Bronchial epithelial cell (primary cell): Measurements from ENCODE around the gene UXS1. TPM values are rescaled to one million over a fixed set of nuclear protein-coding genes. Genes with fewer than 3 reads are reported as not detected.

ENCODE experiments used
- DNase-seq: peaks from one replicate; pipeline ENCODE4 v3.0.0-alpha.2; 2010; ENCODE audit warnings: low read depth
- FAIRE-seq: peaks from 2 replicates; lab custom pipeline; 2011; peaks lifted over from hg19 to GRCh38; lab: Jason Lieb, UNC
- H3K27me3 ChIP-seq: 2 replicates; pipeline ENCODE4 v1.5.1; 2011; ENCODE audit warnings: low read length; ENCODE audit not compliant: control insufficient read depth, insufficient read depth
- H3K36me3 ChIP-seq: 2 replicates; pipeline ENCODE4 v1.5.1; 2011; ENCODE audit warnings: low read length; ENCODE audit not compliant: control insufficient read depth, insufficient read depth
- H3K4me3 ChIP-seq: 2 replicates; pipeline ENCODE4 v1.5.1; 2011; ENCODE audit warnings: mild to moderate bottlenecking, low read depth, low read length, control low read depth
- CTCF ChIP-seq: IDR thresholded peaks from 2 replicates; pipeline ENCODE4 v1.5.1; 2011; ENCODE audit warnings: mild to moderate bottlenecking, moderate library complexity, low read length, control low read depth, inconsistent platforms; ENCODE audit not compliant: insufficient read depth, severe bottlenecking
- total RNA-seq: library from RNA; depleted of rRNA; stranded (reverse); fragments of >200 nt; gene quantifications from 2 replicates; pipeline ENCODE4 v1.2.1, GENCODE V29; 2014

Gene UXS1
- total RNA-seq, 1 donor from 2014 or later: 41.6 TPM

GRCh38 chr2:106163948-106164545, 30.1 kb downstream of the UXS1 start:
- H3K27me3 ChIP-seq: no peaks in the 10 kb centered on the region
- peaks cover 7% of the 10 kb centered on the region for H3K36me3 ChIP-seq
- H3K4me3 ChIP-seq: no peak overlapping the region
- DNase-seq (peak; percentile 13), FAIRE-seq (no peak)
- no peak for TF ChIP-seq CTCF

GRCh38 chr2:106161938-106162820, 31.9 kb downstream of the UXS1 start:
- TF ChIP-seq CTCF: no peak
- Histone ChIP-seq H3K4me3 (no peak overlapping the region), H3K27me3 (no peaks in the 10 kb centered on the region), H3K36me3 (peaks cover 7% of the 10 kb centered on the region)
- DNase-seq (peak; percentile 84), FAIRE-seq (no peak)

- Histone ChIP-seq H3K36me3 (peaks cover 7% of the 10 kb centered on the region), H3K27me3 (no peaks in the 10 kb centered on the region), H3K4me3 (no peak overlapping the region)
- DNase-seq (no peak), FAIRE-seq (no peak)
- no peak for TF ChIP-seq CTCF
Measured at GRCh38 chr2:106161341-106161740, 32.8 kb downstream of the UXS1 start.

GRCh38 chr2:106160786-106161261, 33.3 kb downstream of the UXS1 start:
- no peak for FAIRE-seq
- DNase-seq: no peak
- no peaks in the 10 kb centered on the region for H3K27me3 ChIP-seq
- TF ChIP-seq CTCF: no peak
- peaks cover 7% of the 10 kb centered on the region for H3K36me3 ChIP-seq
- H3K4me3 ChIP-seq: no peak overlapping the region

- H3K27me3 ChIP-seq: no peaks in the 10 kb centered on the region
- H3K4me3 ChIP-seq: no peak overlapping the region
- DNase-seq: no peak
- peak; percentile 89 for FAIRE-seq
- TF ChIP-seq CTCF: no peak
- H3K36me3 ChIP-seq: peaks cover 7% of the 10 kb centered on the region
Measured at GRCh38 chr2:106159866-106160785, 34.0 kb downstream of the UXS1 start.
